Neural crest cell (in vitro differentiated cells): Measurements from ENCODE around the gene LSAMP. TPM values are rescaled to one million over a fixed set of nuclear protein-coding genes. Genes with fewer than 3 reads are reported as not detected.

Source experiments
- DNase-seq: peaks from one replicate; pipeline ENCODE4 v3.0.0; 2021; ENCODE audit warnings: low read depth, mixed read lengths, low spot score
- H3K27ac Mint-ChIP-seq: one replicate; pipeline ENCODE4 v1.8.0; 2021; ENCODE audit warnings: mild to moderate bottlenecking, mixed read lengths; ENCODE audit not compliant: unreplicated experiment
- H3K27me3 Mint-ChIP-seq: 2 replicates; pipeline ENCODE4 v1.8.0; 2021; ENCODE audit warnings: low read depth, mild to moderate bottlenecking, mixed read lengths
- H3K36me3 Mint-ChIP-seq: 2 replicates; pipeline ENCODE4 v1.8.0; 2021; ENCODE audit warnings: low read depth, mild to moderate bottlenecking, mixed read lengths
- H3K4me1 Mint-ChIP-seq: 2 replicates; pipeline ENCODE4 v1.8.0; 2021; ENCODE audit warnings: mixed read lengths
- H3K4me3 Mint-ChIP-seq: one replicate; pipeline ENCODE4 v1.8.0; 2021; ENCODE audit warnings: mild to moderate bottlenecking, mixed read lengths
- H3K9me3 Mint-ChIP-seq: 2 replicates; pipeline ENCODE4 v1.8.0; 2021; ENCODE audit warnings: mixed read lengths
- total RNA-seq: library from RNA; stranded (reverse); gene quantifications from 2 replicates; pipeline ENCODE4 v1.2.1, GENCODE V29; 2021
- TF ChIP-seq, protein P1 (sequence below): fragments of 200-600 bp; sonication (generic); conservative IDR thresholded peaks from 2 replicates; pipeline ENCODE4 v1.5.0; 2021; ENCODE audit warnings: antibody characterized with exemption, mild to moderate bottlenecking

LSAMP gene
- total RNA-seq, 1 donor from 2014 or later = 36.7 TPM

DNA sequence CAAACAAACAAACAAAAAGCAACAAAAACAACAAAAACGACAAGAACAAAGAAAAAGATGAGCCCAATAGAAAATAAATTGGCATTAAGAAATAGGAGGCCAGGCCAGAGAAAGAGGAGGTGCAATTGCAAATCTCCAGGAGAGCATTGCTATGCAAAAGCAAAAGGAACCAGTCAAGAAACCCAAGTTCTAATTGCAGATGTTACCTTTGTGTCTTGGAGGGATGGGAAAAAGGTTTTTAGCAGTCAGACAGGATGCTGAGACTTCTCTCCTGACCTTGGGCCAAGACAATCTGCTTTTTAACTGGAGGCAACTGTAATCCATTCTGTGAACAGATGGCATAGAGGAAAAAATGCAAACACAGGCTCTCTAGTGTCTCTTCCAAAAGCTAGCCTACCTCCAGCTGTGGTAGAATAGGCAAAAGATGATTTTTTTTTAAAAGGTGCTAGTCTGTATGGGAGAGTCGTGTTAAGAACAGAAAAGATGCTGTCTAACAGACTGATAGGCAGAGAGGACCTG is 56.4 kb downstream of the LSAMP start:
- H3K9me3 Mint-ChIP-seq = no peaks in the 10 kb centered on the region
- no peak for DNase-seq
- no peak overlapping the region for H3K4me3 Mint-ChIP-seq
- no peak overlapping the region for H3K27ac Mint-ChIP-seq
- TF ChIP-seq, protein P1, sequence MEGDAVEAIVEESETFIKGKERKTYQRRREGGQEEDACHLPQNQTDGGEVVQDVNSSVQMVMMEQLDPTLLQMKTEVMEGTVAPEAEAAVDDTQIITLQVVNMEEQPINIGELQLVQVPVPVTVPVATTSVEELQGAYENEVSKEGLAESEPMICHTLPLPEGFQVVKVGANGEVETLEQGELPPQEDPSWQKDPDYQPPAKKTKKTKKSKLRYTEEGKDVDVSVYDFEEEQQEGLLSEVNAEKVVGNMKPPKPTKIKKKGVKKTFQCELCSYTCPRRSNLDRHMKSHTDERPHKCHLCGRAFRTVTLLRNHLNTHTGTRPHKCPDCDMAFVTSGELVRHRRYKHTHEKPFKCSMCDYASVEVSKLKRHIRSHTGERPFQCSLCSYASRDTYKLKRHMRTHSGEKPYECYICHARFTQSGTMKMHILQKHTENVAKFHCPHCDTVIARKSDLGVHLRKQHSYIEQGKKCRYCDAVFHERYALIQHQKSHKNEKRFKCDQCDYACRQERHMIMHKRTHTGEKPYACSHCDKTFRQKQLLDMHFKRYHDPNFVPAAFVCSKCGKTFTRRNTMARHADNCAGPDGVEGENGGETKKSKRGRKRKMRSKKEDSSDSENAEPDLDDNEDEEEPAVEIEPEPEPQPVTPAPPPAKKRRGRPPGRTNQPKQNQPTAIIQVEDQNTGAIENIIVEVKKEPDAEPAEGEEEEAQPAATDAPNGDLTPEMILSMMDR = no peak
- no peaks in the 10 kb centered on the region for H3K27me3 Mint-ChIP-seq
- H3K36me3 Mint-ChIP-seq = no peaks in the 10 kb centered on the region
- peaks cover 14% of the 10 kb centered on the region for H3K4me1 Mint-ChIP-seq

DNA sequence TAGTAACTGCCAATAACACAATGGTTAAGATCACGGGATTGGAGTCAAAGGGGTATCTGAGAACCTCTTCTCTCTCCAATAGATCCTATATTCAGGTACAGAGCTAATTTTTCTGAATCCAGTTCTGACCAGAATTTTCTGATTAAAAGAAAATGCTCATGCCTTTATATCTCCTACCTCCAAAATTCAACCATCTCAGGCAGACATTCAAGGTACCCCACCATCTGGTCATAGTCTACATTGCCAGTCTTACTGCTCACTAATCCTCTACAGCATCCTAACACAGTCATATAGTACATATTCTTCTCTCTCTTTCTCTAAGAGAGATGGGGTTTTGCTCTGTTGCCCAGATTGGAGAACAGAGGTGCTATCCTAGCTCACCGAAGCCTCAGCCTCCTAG is 59.1 kb downstream of the LSAMP start:
- Mint-ChIP-seq H3K4me3 (no peak overlapping the region), H3K27me3 (no peaks in the 10 kb centered on the region), H3K4me1 (peaks cover 14% of the 10 kb centered on the region), H3K27ac (no peak overlapping the region), H3K36me3 (no peaks in the 10 kb centered on the region), H3K9me3 (peaks cover 3% of the 10 kb centered on the region)
- no peak for DNase-seq
- TF ChIP-seq, protein P1 = no peak

DNA sequence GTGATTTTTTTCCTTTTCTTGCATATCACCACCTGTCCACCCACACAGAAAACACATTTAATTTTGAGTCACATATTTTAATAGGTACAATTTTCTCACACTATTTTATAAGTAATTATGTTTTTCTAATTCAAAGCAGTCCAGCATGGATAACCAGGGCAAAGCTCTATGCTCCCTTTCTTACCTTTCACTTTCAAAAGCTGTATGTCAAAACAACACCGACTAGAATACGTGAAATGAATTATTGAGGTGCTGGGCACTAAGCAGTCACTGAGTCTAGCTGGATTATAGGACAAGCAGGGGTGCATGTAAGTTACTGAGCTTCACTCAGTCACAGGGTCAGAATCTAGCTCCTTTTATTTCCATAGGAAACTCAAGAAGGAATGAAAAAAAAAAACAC is 60.6 kb downstream of the LSAMP start:
- no peak overlapping the region for H3K4me3 Mint-ChIP-seq
- H3K36me3 Mint-ChIP-seq = no peaks in the 10 kb centered on the region
- H3K9me3 Mint-ChIP-seq = peaks cover 3% of the 10 kb centered on the region
- TF ChIP-seq, protein P1 = no peak
- no peak for DNase-seq
- no peaks in the 10 kb centered on the region for H3K27me3 Mint-ChIP-seq
- H3K27ac Mint-ChIP-seq = no peak overlapping the region
- H3K4me1 Mint-ChIP-seq = peaks cover 10% of the 10 kb centered on the region

DNA sequence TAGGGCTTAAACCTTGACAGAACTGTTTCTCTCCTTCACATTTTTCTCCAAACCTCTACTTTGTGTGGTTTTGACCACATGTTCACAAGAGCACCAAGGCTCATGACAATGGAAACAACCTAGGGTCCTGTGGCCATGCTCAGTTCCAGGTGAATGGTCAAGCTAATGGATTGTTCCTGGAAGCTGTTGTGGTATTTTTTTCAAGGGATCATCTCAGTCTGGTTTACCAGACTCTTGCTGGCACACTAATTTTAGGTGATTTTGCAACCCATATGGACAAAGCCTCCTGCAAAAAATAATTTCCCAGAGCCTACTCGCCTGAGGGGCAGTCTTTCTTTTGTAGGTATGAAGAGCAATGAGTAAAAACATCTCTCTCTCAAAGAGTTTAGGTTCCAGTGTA is 67.2 kb downstream of the LSAMP start:
- no peak for DNase-seq
- peaks cover 5% of the 10 kb centered on the region for H3K4me1 Mint-ChIP-seq
- TF ChIP-seq, protein P1 = no peak
- no peak overlapping the region for H3K27ac Mint-ChIP-seq
- peaks cover 3% of the 10 kb centered on the region for H3K9me3 Mint-ChIP-seq
- H3K4me3 Mint-ChIP-seq = no peak overlapping the region
- H3K36me3 Mint-ChIP-seq = no peaks in the 10 kb centered on the region
- no peaks in the 10 kb centered on the region for H3K27me3 Mint-ChIP-seq

DNA sequence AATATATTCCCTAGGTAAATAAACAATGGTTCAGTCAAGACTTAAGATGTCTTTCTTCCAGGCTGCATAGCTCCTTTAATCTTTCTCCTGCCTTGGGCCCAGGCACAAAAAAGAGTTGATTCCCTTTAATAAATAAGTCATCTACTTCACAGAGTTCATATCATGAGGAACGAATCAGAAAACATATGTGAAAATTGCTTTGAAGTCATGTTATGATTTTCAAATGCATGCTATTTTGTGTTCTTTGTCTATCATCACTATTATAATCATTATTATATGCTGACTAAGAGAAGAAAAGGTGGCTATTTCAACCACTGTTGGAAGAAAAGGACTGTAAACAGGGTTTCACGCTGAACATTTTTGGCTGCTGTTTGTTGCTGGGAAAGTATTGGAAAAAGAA is 70.4 kb downstream of the LSAMP start:
- no peak overlapping the region for H3K27ac Mint-ChIP-seq
- peaks cover 9% of the 10 kb centered on the region for H3K4me1 Mint-ChIP-seq
- no peak overlapping the region for H3K4me3 Mint-ChIP-seq
- H3K9me3 Mint-ChIP-seq = no peaks in the 10 kb centered on the region
- H3K27me3 Mint-ChIP-seq = no peaks in the 10 kb centered on the region
- no peak for DNase-seq
- TF ChIP-seq, protein P1 = no peak
- no peaks in the 10 kb centered on the region for H3K36me3 Mint-ChIP-seq
